Muscle of arm (tissue), 12 donors: Measurements from ENCODE around the gene SSNA1. TPM values are rescaled to one million over a fixed set of nuclear protein-coding genes. Genes with fewer than 3 reads are reported as not detected.

Source experiments
- DNase-seq: peaks from one replicate; pipeline ENCODE4 v3.0.0-alpha.2; 2013
- polyA plus RNA-seq, 12 donors: library from polyadenylated mRNA; unstranded; fragments of 120-200 nt; gene quantifications; one replicate each; pipeline ENCODE4 v1.2.1, GENCODE V29; 2013; ENCODE audit not compliant: insufficient read length in 12 of 12

Gene SSNA1
- polyA plus RNA-seq, 12 donors = 36.2 to 86.3 (median 45.8) TPM; not detected in 1

- DNase-seq = no peak
Measured at GRCh38 chr9:137198051-137198901, 9.8 kb downstream of the SSNA1 start.

DNA sequence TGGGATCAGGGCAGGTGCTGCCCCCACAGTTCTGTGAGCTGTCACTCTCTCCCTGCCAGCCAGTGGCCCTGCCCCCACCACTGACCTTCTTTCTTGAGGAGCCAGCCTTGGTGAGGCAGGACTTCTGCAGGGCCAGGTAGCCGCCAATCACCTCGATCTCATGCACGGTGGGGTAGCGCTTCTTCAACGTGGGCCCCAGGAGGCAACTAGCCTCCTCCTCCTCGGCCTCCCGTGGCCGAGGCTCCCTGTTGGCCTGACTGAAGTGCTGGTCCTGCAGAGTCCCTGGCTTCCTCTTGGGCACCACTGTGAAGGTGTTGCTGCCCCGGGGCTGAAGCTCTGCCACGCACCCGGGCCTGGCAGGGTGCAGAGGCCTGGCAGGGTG lies 10.4 kb downstream of the SSNA1 start:
- DNase-seq = no peak

- DNase-seq = no peak
Measured at GRCh38 chr9:137199411-137200121, 11.1 kb downstream of the SSNA1 start.

DNA sequence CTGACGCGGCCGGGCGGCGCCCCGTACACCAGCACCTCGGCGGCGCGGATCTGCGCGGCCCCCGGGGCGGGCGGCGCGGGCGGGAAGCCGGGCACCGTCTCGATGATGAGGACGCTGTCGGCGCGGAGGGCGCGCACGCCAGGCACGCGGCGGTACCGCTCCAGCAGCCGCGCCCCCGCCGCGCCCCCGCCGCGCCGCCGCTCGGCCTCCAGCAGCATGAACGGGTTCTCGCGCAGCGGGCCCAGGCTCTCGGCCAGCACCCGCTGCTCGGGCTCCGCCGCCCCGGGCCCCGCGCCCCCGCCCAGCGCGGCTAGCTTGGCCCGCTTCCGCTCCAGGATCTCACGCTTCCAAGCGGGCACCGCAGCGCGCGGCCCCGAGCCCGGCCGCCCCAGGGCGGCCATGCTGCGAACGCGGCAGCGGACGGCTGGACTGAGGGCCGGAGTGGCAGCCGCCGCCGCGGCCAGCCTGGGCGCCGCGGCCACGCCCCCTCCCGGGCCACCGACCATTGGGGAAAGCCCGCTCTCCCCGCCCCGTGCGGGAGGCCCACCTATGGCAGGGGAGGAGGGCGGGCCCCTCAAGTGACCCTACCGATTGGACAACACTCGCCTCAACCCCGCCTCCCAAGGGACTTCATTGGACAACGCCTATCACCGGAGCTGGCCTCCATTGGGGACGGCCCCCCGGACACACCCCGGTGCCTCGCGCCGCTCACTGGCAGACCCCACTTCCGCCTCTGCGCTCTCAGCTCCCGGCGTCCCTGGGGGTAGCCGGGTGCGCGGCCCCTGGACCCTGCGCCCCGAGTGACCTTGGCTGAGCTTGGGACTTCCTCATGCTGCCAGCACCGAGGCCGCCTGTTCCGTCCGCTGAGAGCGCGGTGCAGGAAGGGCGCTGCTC lies 12.1 kb downstream of the SSNA1 start, which contains the start of gene TPRN:
Gene TPRN, minus strand, starts transcription at position 431 of the 894 bp plus-strand sequence. Its CDS starts 30 bp downstream, at position 401.
- peak; percentile 96 for DNase-seq

- no peak for DNase-seq
Measured at GRCh38 chr9:137201205-137201868, 12.9 kb downstream of the SSNA1 start.

DNA sequence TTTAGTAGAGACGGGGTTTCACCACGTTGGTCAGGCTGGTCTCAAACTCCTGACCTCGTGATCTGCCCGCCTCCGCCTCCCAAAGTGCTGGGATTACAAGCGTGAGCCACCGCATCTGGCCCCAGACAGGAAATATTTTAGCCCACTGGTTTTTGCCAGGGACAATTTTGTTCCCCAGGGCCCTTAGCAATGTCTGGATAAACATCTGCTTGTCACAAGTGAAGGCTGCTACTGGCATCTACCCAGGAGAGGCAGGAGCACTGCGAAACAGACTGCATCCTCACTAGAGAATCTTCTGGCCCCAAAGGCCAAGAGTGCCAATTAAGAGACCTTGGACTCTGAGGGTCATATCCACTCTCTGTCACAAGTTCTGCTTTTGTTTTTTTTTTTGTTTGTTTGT lies 14.5 kb downstream of the SSNA1 start:
- no peak for DNase-seq

GRCh38 chr9:137204731-137205125 lies 16.3 kb downstream of the SSNA1 start:
- no peak for DNase-seq

- peak; percentile 94 for DNase-seq
Measured at GRCh38 chr9:137205126-137206069, 16.9 kb downstream of the SSNA1 start, which contains the start of the genes NDOR1 and TMEM203. Gene NDOR1 (plus strand): TSS chr9:137205700. CDS start chr9:137205778, 78 bp downstream. Gene TMEM203 (minus strand): TSS chr9:137205648. CDS start chr9:137205414, 234 bp downstream.

- DNase-seq = no peak
Measured at GRCh38 chr9:137206602-137207001, 18.1 kb downstream of the SSNA1 start.

GRCh38 chr9:137211532-137211931 lies 23.1 kb downstream of the SSNA1 start:
- DNase-seq = no peak

DNA sequence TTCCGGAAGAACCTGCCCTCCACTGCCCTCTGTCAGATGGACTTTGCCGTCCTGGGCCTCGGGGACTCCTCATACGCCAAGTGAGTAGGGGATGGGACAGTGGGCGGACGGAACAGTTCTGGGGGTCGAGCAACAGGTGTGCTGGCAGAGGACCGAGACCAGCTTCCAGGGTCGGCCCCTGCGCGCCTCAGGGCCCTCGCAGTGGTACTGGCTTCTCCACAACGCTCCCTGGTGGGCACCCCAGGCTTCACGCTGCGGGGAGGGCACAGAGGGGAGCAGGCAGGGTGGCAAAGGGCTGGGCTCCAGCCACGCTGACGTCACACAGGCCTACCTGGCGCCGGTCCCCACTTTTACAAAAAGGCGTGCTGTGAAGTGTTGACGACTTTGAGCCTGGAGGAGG lies 24.0 kb downstream of the SSNA1 start:
- no peak for DNase-seq

DNA sequence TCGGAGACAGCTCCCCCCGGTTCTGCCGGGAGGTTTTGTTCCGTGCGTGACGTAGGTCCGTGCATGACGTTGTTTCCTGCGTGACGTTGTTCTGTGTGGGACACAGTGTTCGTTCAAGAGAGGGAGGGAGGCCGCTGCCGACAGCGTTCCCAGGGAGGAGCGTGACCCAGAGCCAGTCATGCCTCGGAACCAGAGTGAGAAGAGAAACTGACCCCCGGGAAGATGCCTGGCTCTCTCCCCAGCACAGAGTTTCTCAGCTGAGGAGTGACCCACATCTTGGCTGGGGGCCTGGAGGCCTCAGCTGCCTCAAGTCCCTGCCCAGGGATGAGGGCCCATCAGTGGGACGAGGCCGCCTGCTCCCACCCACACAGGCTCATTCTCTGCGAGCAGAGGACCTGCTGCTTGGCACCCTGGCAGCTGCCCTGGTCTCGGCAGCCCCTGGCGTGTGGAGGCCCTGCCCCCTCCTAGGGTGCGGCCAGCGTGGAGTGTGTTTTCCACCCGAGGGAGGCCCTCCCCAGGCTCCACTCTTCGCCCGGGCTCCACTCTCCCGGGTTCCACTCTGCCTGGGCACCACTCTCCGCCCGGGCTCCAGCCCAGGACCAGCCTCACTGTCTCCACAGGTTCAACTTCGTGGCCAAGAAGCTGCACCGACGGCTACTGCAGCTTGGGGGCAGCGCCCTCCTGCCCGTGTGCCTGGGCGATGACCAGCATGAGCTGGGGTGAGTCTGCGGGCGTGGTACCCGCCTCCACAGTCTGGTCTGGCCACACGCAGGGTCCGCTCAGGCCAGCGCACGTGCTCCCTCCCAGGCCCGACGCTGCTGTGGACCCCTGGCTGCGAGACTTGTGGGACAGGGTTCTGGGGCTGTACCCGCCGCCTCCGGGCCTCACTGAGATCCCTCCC lies 24.9 kb downstream of the SSNA1 start:
- no peak for DNase-seq

DNA sequence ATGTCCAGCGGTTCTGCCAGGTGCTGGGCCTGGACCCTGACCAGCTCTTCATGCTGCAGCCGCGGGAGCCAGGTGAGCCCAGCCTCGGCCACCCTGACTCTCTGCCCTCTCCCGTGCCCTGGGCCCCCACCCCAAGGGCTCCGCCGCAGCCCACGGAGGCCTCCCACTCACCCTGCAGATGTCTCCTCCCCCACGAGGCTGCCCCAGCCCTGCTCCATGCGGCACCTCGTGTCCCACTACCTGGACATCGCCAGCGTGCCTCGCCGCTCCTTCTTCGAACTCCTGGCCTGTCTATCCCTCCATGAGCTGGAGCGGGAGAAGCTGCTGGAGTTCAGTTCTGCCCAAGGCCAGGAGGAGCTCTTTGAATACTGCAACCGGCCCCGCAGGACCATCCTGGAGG lies 26.1 kb downstream of the SSNA1 start:
- DNase-seq = no peak

DNA sequence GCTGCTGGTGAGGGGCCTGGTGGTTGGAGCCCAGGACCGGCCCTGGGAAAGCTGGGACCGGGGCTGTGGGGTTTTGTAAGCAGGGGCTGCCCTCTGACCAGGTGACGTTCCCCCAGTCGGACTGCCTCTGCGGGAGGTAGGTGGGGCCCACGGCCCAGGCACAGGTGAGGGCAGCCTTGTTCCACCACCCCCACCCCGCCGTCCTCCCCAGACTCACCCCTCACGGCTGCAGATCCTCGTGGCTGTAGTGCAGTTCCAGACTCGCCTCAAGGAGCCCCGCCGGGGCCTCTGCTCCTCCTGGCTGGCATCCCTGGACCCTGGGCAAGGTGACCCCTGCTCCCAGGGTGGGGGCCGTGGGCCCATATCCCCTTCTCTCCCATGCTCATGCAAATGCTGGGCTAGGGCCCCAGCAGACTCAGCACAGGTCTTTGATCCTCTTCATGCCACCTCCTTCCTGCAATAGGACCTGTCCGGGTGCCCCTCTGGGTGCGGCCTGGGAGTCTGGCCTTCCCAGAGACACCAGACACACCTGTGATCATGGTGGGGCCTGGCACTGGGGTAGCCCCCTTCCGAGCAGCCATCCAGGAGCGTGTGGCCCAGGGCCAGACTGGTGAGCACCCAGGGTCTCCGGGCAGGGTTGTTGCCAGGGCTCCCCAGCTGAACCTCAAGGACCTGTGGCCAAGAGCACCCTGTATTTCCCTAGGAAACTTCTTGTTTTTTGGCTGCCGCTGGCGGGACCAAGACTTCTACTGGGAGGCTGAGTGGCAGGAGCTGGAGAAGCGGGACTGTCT lies 26.9 kb downstream of the SSNA1 start:
- DNase-seq = no peak

DNA sequence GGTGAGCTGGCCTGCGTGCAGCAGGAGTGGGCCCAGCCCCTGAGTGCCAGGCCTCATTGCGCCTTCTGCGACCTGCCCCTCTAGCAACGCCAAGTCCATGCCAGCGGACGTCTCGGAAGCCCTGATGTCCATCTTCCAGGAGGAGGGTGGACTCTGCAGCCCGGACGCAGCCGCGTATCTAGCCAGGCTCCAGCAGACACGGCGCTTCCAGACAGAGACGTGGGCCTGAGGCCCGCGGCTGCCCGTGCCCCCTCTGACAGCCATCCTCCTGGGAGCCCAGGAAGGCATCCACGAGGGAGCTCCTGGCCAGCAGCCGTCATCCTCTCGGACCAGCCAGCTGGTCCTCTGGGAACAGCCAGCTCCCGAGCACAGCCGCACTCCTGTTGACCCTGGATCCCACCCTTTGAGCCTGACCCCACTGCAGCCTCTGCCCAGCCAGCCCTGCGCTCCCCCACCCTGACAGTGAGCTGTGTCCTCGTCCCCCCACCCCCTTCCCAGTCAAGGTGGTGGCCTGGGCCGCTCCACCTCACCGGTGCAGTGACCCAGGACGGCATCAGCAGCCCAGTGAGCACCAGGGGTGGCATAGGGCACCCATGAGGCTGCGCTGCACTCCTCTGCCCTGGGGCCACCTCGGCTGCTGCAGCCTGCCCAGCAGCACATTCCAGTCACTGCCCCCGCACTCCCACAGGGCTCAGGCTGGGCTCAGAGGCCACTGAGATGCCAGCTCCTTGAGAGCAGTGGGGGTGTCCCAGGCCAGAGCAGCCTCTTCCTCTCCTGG lies 27.9 kb downstream of the SSNA1 start:
- DNase-seq = no peak

GRCh38 chr9:137217276-137218211 lies 29.1 kb downstream of the SSNA1 start:
- no peak for DNase-seq
